GM12878 (cell line): ENCODE measurements around the gene HCFC1R1. TPM values are rescaled to one million over a fixed set of nuclear protein-coding genes. Genes with fewer than 3 reads are reported as not detected.

Experiments
- ATAC-seq: fragments of 200-7000 bp; cut with Tn5 transposase; 3 replicates; pipeline ENCODE4 v1.9.1; 2020; ENCODE audit warnings: mild to moderate bottlenecking, moderate library complexity
- BruUV-seq: library from RNA; stranded (reverse); fragments of 400-500 nt; replicated peaks from 2 replicates; lab custom pipeline; 2021; lab: Mats Ljungman, UMichigan
- CTCF ChIA-PET: fragments of 300-600 bp; sonication (Branson Sonifier 250); formaldehyde crosslinking; extraction: SDS; loops from one replicate; lab custom pipeline; 2021; ENCODE audit warnings: inconsistent platforms; lab: Yijun Ruan, JAX
- POLR2A ChIA-PET: fragments of 350-600 bp; formaldehyde crosslinking; extraction: SDS; loops from one replicate; lab custom pipeline; 2021; ENCODE audit warnings: inconsistent platforms; lab: Charles Lee
- RAD21 ChIA-PET: fragments of 300-600 bp; sonication (Branson Sonifier 250); formaldehyde crosslinking; loops from one replicate; lab custom pipeline; 2023; ENCODE audit warnings: antibody characterized with exemption; ENCODE audit not compliant: unreplicated experiment; lab: Charles Lee
- SMC1A ChIA-PET: fragments of 300-600 bp; sonication (Branson Sonifier 250); formaldehyde crosslinking; loops from one replicate; lab custom pipeline; 2023; ENCODE audit not compliant: unreplicated experiment, uncharacterized antibody; lab: Charles Lee
- DNase-seq: peaks from one replicate; pipeline ENCODE4 v3.0.0-alpha.2; 2011; ENCODE audit warnings: low read depth, low spot score
- FAIRE-seq: peaks from 3 replicates; lab custom pipeline; 2011; peaks lifted over from hg19 to GRCh38; lab: Jason Lieb, UNC
- H2AFZ ChIP-seq: 2 replicates; pipeline ENCODE4 v1.6.0; 2011; ENCODE audit warnings: low read depth, low read length, control low read depth; ENCODE audit not compliant: control insufficient read depth
- H3K27ac ChIP-seq: 2 replicates; pipeline ENCODE4 v1.5.1; 2011; ENCODE audit warnings: control low read depth; ENCODE audit not compliant: control insufficient read depth, insufficient read depth
- H3K27me3 ChIP-seq, 2 experiments: replicated peaks in 1 of 2; 2 replicates each; pipeline versions ENCODE4 v1.6.0 to v1.6.1; 2011; ENCODE audit warnings: low read length in 1 of 2; ENCODE audit not compliant: control insufficient read depth in 2 of 2, insufficient read depth in 2 of 2
- H3K36me3 ChIP-seq, 2 experiments: 2 replicates each; pipeline ENCODE4 v1.5.1; 2011; ENCODE audit warnings: low read length in 1 of 2; ENCODE audit not compliant: control insufficient read depth in 2 of 2, insufficient read depth in 2 of 2
- H3K4me1 ChIP-seq: 2 replicates; pipeline ENCODE4 v1.6.1; 2011; ENCODE audit warnings: mild to moderate bottlenecking, low read length, moderate library complexity, mixed read lengths; ENCODE audit not compliant: control insufficient read depth, insufficient read depth
- H3K4me2 ChIP-seq: 2 replicates; pipeline ENCODE4 v1.6.0; 2011; ENCODE audit warnings: control low read depth; ENCODE audit not compliant: control insufficient read depth, insufficient read depth
- H3K4me3 ChIP-seq: fragments of 200-600 bp; sonication (generic); 2 replicates; pipeline ENCODE4 v1.5.1; 2016
- H3K79me2 ChIP-seq: 2 replicates; pipeline ENCODE4 v1.6.0; 2011; ENCODE audit warnings: low read length; ENCODE audit not compliant: control insufficient read depth, insufficient read depth
- H3K9ac ChIP-seq: 2 replicates; pipeline ENCODE4 v1.8.0; 2011; ENCODE audit warnings: low read length, control low read depth, mixed read lengths; ENCODE audit not compliant: control insufficient read depth, insufficient read depth
- H3K9me3 ChIP-seq: replicated peaks from 3 replicates; pipeline ENCODE4 v1.5.1; 2011; ENCODE audit warnings: mild to moderate bottlenecking, low read length; ENCODE audit not compliant: control insufficient read depth, insufficient read depth
- H4K20me1 ChIP-seq: 2 replicates; pipeline ENCODE4 v1.6.0; 2011; ENCODE audit not compliant: control insufficient read depth, insufficient read depth
- CREB1 ChIP-seq: IDR thresholded peaks from 2 replicates; pipeline ENCODE4 v1.6.1; 2012; ENCODE audit warnings: low read depth, mild to moderate bottlenecking, inconsistent platforms
- FOXM1 ChIP-seq: IDR thresholded peaks from 2 replicates; pipeline ENCODE4 v1.6.1; 2012; ENCODE audit warnings: low read depth, mild to moderate bottlenecking, inconsistent platforms, low read length, moderate library complexity
- PAX5 ChIP-seq: IDR thresholded peaks from 2 replicates; pipeline ENCODE4 v1.6.1; 2011; ENCODE audit warnings: low read depth, low read length, borderline replicate concordance
- SMC3 ChIP-seq: IDR thresholded peaks from 2 replicates; pipeline ENCODE4 v1.6.1; 2011; ENCODE audit warnings: low read length, improper control_type of control experiment, borderline replicate concordance
- SUZ12 ChIP-seq: fragments of 200-600 bp; sonication (generic); IDR thresholded peaks from one replicate; pipeline ENCODE4 v1.6.1; 2018; ENCODE audit warnings: antibody characterized with exemption, mild to moderate bottlenecking; ENCODE audit not compliant: unreplicated experiment
- WGBS: methylation state at CpG from one replicate; pipeline ENCODE4 v1.1.6; 2016; ENCODE audit warnings: low lambda C conversion rate; ENCODE audit not compliant: insufficient replicate concordance, insufficient coverage; ENCODE audit errors: missing lambda C conversion rate; 5-methylcytosine and 5-hydroxymethylcytosine counted together
- in situ Hi-C: fragments of 300-500 bp; cut with MboI; formaldehyde crosslinking; loops from 9 replicates; pipeline ENCODE4 v1.14.3; 2018; ENCODE audit warnings: mixed read lengths
- intact Hi-C: fragments of 100-400 bp; cut with micrococcal nuclease; formaldehyde crosslinking; loops from one replicate; pipeline ENCODE4 v1.14.2; 2022; ENCODE audit not compliant: unreplicated experiment
- polyA plus RNA-seq, 11 experiments: library from polyadenylated mRNA; depleted of rRNA in 4 of 11; unstranded in 6 of 11; stranded (reverse) in 5 of 11; fragments of >200 nt; fragmentation: Nextera tagmentation in 4 of 11; fragmentation: Illumina TruSeq in 1 of 11; extraction: Ambion mirVana in 4 of 11; extraction: Trizol in 1 of 11; gene quantifications; 1 replicate in 1 of 11; 2 replicates in 10 of 11; pipeline versions ENCODE4 v1.2.1 to v1.2.3, GENCODE V29; 2011 to 2016; ENCODE audit warnings: inconsistent platforms in 2 of 11, missing spikeins in 2 of 11, low read depth in 1 of 11
- total RNA-seq, 4 experiments: library from RNA; depleted of rRNA in 3 of 4; stranded (reverse); fragments of >200 nt in 3 of 4; fragmentation: Illumina TruSeq in 1 of 4; extraction: Trizol in 1 of 4; gene quantifications; 2 replicates each; pipeline versions ENCODE4 v1.2.1 to v1.2.3, GENCODE V29; 2013 to 2021
- TF ChIP-seq, protein P1 (sequence below): IDR thresholded peaks from 2 replicates; pipeline ENCODE4 v1.6.1; 2012; ENCODE audit warnings: low read depth, low read length, improper control_type of control experiment
- TF ChIP-seq, protein P2 (sequence below): fragments of 450-650 bp; formaldehyde crosslinking; IDR thresholded peaks from 2 replicates; pipeline ENCODE4 v1.4.0; 2022; ENCODE audit warnings: mild to moderate bottlenecking, moderate library complexity
- TF ChIP-seq, protein P3 (sequence below): IDR thresholded peaks from 2 replicates; pipeline ENCODE4 v1.6.1; 2011; ENCODE audit warnings: borderline replicate concordance, low read depth, mild to moderate bottlenecking, moderate library complexity, low read length; ENCODE audit not compliant: insufficient read depth, poor library complexity, severe bottlenecking
- TF ChIP-seq, protein P4 (sequence below): fragments of 450-650 bp; IDR thresholded peaks from 2 replicates; pipeline ENCODE4 v1.6.1; 2017; ENCODE audit warnings: low read depth, mild to moderate bottlenecking, moderate library complexity
- TF ChIP-seq, protein P5 (sequence below): fragments of 450-650 bp; IDR thresholded peaks from 2 replicates; pipeline ENCODE4 v1.6.1; 2016; ENCODE audit warnings: mild to moderate bottlenecking, moderate library complexity, borderline replicate concordance

Gene HCFC1R1
- total and polyA plus RNA-seq, 10 of the 15 experiments (the other 5 are each of a cell fraction or from before 2014, with no cell fraction given), result 2.8 to 42.5 (median 20.4) TPM

DNA sequence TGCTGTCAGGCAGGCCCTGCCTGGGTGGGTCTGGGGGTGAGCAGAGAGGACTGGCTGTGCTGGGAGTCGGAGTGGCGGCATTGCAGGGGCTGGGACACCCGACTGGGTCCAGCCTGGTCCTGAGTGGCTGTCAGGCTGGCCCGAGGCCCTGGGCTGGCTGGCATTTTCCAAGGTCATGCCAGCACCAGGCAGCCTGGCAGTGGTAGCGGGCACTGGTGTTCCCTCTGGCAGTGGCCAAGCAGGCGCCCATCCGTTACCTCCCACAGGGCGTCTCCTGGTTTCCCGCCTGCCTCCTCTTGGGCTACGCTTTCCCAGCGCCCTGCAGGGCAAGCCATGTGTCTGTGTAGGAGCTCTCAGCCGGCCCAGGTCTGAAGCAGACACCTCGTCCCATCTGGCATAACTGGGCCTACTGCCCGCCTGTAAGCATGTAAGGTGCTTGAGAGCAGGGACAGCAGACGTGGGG is 37.8 kb downstream of the HCFC1R1 start:
- no peak for FAIRE-seq
- no peaks in the 10 kb centered on the region for H3K79me2 ChIP-seq
- DNase-seq, result no peak
- no peaks in the 10 kb centered on the region for H3K9me3 ChIP-seq
- RAD21 ChIA-PET, result no interaction called here
- no peak overlapping the region for H3K4me3 ChIP-seq
- SMC1A ChIA-PET, result interaction anchor here (0.7 kb wide), 1 partner anchor 55 kb away, joined by 3 read pairs; no protein-coding TSS in a partner anchor
- H2AFZ ChIP-seq, result no peak overlapping the region
- POLR2A ChIA-PET, result no interaction called here
- H3K4me1 ChIP-seq, result no peaks in the 10 kb centered on the region
- CTCF ChIA-PET, result interaction anchor here (1.0 kb wide), 1 partner anchor 59 kb away, joined by 3 read pairs; no protein-coding TSS in a partner anchor
- no TSS peak for BruUV-seq
- H3K36me3 ChIP-seq, result no peaks in the 10 kb centered on the region
- H3K4me2 ChIP-seq, result no peak overlapping the region
- H3K9ac ChIP-seq, result no peak overlapping the region
- H3K27ac ChIP-seq, result no peak overlapping the region
- ATAC-seq, result no peak
- H4K20me1 ChIP-seq, result no peaks in the 10 kb centered on the region
- intact Hi-C loops, result no loop called here
- in situ Hi-C loops, result no loop called here
- peaks cover 2 to 4% of the 10 kb centered on the region in 2 experiments; a peak in 1 of 4 replicates for H3K27me3 ChIP-seq
- 30% methylated on average over 14 of the region's 15 CpGs for WGBS
- TF ChIP-seq, protein P1, sequence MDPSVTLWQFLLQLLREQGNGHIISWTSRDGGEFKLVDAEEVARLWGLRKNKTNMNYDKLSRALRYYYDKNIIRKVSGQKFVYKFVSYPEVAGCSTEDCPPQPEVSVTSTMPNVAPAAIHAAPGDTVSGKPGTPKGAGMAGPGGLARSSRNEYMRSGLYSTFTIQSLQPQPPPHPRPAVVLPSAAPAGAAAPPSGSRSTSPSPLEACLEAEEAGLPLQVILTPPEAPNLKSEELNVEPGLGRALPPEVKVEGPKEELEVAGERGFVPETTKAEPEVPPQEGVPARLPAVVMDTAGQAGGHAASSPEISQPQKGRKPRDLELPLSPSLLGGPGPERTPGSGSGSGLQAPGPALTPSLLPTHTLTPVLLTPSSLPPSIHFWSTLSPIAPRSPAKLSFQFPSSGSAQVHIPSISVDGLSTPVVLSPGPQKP, result no peak
- TF ChIP-seq, protein P2, sequence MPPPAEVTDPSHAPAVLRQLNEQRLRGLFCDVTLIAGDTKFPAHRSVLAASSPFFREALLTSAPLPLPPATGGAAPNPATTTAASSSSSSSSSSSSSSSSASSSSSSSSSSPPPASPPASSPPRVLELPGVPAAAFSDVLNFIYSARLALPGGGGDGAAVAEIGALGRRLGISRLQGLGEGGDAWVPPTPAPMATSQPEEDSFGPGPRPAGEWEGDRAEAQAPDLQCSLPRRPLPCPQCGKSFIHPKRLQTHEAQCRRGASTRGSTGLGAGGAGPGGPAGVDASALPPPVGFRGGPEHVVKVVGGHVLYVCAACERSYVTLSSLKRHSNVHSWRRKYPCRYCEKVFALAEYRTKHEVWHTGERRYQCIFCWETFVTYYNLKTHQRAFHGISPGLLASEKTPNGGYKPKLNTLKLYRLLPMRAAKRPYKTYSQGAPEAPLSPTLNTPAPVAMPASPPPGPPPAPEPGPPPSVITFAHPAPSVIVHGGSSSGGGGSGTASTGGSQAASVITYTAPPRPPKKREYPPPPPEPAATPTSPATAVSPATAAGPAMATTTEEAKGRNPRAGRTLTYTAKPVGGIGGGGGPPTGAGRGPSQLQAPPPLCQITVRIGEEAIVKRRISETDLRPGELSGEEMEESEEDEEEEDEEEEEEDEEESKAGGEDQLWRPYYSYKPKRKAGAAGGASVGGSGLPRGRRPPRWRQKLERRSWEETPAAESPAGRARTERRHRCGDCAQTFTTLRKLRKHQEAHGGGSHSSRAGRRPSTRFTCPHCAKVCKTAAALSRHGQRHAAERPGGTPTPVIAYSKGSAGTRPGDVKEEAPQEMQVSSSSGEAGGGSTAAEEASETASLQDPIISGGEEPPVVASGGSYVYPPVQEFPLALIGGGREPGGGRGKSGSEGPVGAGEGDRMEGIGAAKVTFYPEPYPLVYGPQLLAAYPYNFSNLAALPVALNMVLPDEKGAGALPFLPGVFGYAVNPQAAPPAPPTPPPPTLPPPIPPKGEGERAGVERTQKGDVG (CRISPR knock-in tag), result no peak
- TF ChIP-seq, protein P3, sequence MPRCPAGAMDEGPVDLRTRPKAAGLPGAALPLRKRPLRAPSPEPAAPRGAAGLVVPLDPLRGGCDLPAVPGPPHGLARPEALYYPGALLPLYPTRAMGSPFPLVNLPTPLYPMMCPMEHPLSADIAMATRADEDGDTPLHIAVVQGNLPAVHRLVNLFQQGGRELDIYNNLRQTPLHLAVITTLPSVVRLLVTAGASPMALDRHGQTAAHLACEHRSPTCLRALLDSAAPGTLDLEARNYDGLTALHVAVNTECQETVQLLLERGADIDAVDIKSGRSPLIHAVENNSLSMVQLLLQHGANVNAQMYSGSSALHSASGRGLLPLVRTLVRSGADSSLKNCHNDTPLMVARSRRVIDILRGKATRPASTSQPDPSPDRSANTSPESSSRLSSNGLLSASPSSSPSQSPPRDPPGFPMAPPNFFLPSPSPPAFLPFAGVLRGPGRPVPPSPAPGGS, result no peak
- TF ChIP-seq FOXM1 (no peak), SUZ12 (no peak), SMC3 (no peak), PAX5 (no peak), CREB1 (no peak)
- TF ChIP-seq, protein P4, sequence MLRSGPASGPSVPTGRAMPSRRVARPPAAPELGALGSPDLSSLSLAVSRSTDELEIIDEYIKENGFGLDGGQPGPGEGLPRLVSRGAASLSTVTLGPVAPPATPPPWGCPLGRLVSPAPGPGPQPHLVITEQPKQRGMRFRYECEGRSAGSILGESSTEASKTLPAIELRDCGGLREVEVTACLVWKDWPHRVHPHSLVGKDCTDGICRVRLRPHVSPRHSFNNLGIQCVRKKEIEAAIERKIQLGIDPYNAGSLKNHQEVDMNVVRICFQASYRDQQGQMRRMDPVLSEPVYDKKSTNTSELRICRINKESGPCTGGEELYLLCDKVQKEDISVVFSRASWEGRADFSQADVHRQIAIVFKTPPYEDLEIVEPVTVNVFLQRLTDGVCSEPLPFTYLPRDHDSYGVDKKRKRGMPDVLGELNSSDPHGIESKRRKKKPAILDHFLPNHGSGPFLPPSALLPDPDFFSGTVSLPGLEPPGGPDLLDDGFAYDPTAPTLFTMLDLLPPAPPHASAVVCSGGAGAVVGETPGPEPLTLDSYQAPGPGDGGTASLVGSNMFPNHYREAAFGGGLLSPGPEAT, result no peak
- TF ChIP-seq, protein P5, sequence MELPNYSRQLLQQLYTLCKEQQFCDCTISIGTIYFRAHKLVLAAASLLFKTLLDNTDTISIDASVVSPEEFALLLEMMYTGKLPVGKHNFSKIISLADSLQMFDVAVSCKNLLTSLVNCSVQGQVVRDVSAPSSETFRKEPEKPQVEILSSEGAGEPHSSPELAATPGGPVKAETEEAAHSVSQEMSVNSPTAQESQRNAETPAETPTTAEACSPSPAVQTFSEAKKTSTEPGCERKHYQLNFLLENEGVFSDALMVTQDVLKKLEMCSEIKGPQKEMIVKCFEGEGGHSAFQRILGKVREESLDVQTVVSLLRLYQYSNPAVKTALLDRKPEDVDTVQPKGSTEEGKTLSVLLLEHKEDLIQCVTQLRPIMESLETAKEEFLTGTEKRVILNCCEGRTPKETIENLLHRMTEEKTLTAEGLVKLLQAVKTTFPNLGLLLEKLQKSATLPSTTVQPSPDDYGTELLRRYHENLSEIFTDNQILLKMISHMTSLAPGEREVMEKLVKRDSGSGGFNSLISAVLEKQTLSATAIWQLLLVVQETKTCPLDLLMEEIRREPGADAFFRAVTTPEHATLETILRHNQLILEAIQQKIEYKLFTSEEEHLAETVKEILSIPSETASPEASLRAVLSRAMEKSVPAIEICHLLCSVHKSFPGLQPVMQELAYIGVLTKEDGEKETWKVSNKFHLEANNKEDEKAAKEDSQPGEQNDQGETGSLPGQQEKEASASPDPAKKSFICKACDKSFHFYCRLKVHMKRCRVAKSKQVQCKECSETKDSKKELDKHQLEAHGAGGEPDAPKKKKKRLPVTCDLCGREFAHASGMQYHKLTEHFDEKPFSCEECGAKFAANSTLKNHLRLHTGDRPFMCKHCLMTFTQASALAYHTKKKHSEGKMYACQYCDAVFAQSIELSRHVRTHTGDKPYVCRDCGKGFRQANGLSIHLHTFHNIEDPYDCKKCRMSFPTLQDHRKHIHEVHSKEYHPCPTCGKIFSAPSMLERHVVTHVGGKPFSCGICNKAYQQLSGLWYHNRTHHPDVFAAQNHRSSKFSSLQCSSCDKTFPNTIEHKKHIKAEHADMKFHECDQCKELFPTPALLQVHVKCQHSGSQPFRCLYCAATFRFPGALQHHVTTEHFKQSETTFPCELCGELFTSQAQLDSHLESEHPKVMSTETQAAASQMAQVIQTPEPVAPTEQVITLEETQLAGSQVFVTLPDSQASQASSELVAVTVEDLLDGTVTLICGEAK, result no peak
